OCI-LY3 (cell line): ENCODE measurements around the gene ANKRD24.

ENCODE experiments used
- EZH2phosphoT487 ChIP-seq: fragments of 200-600 bp; shearing (Covaris generic); IDR thresholded peaks from 2 replicates; pipeline ENCODE4 v1.6.1; 2018; ENCODE audit warnings: antibody characterized with exemption, mixed run types, low read depth
- TF ChIP-seq, protein P1 (sequence below): fragments of 200-600, 300-600 bp; sonication (generic); IDR thresholded peaks from 2 replicates; pipeline ENCODE4 v1.5.1; 2014; ENCODE audit warnings: antibody characterized with exemption, low read length, low read depth

DNA sequence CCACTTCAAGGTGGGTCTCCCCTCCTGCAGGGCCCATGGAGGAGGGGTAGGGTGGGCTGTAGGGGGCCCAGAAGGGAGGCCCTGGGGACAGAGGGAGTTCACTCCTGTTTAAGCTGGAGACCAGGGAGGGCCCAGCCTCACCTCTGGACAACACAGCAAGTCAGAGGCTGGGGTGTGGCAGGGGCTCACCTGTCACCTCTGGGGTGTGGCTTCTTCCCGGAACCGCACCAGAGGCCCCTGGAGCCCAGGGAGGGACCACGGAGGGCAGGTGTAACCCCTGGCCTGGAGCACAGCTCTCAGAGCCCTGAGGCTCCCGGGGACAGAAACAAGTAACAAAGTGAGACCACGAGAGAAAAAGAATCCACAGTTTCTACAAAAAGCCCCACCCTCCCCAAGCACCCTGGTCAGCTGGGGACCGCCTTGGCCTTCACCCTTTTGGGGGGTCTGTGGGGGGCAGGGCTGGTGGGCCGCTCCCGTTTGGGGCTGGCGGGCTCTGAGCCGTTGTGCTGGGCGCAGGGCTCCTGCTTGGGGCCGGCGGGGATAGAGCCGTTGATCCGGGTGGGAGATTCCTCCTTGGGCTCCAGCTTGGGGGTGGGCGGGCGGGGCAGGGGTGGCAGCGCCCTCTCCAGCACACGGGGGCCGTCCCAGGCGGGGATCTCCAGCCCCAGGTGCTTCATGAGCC is 8.1 kb upstream of the ANKRD24 start:
- TF ChIP-seq, protein P1, sequence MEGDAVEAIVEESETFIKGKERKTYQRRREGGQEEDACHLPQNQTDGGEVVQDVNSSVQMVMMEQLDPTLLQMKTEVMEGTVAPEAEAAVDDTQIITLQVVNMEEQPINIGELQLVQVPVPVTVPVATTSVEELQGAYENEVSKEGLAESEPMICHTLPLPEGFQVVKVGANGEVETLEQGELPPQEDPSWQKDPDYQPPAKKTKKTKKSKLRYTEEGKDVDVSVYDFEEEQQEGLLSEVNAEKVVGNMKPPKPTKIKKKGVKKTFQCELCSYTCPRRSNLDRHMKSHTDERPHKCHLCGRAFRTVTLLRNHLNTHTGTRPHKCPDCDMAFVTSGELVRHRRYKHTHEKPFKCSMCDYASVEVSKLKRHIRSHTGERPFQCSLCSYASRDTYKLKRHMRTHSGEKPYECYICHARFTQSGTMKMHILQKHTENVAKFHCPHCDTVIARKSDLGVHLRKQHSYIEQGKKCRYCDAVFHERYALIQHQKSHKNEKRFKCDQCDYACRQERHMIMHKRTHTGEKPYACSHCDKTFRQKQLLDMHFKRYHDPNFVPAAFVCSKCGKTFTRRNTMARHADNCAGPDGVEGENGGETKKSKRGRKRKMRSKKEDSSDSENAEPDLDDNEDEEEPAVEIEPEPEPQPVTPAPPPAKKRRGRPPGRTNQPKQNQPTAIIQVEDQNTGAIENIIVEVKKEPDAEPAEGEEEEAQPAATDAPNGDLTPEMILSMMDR = no peak
- no peak for TF ChIP-seq EZH2phosphoT487
